Adrenal gland (tissue), 5 donors: Measurements from ENCODE around the gene KIDINS220.
A peak's percentile ranks its signal among the peaks of the same experiment; 100 is the strongest.

ENCODE experiments used
- CTCF ChIP-seq, 6 experiments: fragments of 450-650 bp in 4 of 6; fragments of 200-600 bp in 2 of 6; sonication (generic) in 1 of 6; IDR thresholded peaks; 1 replicate in 5 of 6; 2 replicates in 1 of 6; pipeline versions ENCODE4 v1.5.1 to v1.8.0; 2016 to 2021; ENCODE audit warnings: antibody characterized with exemption in 6 of 6, mild to moderate bottlenecking in 2 of 6, moderate library complexity in 1 of 6
- POLR2A ChIP-seq, 2 donors: fragments of 450-650 bp; IDR thresholded peaks; one replicate each; pipeline ENCODE4 v1.6.1; 2017; ENCODE audit warnings: antibody characterized with exemption in 2 of 2, mild to moderate bottlenecking in 2 of 2, moderate library complexity in 1 of 2
- donor health status: DM: no; HTN: no; CAD: no.

GRCh38 chr2:8681786-8682692, 155.4 kb downstream of the KIDINS220 start, which contains the start of gene ID2:
- TF ChIP-seq CTCF (IDR thresholded peaks at IDR 0.05) = peak in 1 of 6 experiments; percentile 19
- peak; percentile 100 for TF ChIP-seq POLR2A (IDR thresholded peaks at IDR 0.05)
